ENCODE measurements around the gene CAMTA1. TPM values are rescaled to one million over a fixed set of nuclear protein-coding genes. Genes with fewer than 3 reads are reported as not detected.

CAMTA1 gene
- total and polyA plus RNA-seq, 8 donors = 42.8 to 213 (median 118) TPM

DNA sequence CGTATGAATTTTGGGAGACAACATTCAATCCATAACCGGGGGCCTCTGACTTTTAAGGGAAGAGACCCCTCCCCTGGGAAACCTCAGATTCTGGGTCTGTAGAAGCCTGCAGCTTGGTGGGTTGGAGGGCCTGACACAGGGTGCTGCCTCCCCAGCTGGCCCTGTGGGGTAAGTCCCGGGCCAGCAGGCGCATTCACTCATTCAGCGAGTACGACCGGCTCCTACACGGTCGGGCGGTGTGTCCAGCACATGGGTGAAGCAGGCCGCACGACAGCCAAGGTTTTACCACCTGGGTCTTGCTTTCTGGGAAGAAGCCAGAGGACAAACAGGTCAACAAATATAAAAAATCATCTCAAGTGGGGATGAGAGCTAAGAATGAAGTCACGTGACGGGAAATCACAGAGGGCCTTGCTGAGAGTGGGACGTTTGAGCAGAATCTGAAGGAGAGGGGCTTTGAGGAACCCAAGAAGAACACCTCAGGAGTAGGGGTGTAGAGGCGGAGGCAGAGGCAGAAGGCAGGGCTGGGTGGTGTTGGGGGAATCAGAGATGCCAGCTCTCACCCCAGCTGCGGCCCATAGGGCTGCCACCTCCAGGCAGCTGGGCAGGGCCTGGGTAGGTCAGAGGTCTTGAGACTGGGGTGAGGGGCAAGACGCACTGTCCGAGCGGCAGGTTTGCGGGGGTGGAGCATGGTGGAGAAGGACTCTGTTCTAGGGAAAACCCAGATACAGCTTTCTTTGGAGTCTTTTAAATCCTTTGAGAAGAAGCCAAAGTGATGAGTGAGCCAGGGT lies 652.5 kb downstream of the CAMTA1 start:
- H3K27ac ChIP-seq = no peak overlapping the region
- H3K4me1 ChIP-seq = no peaks in the 10 kb centered on the region
- WGBS, 5 donors = 90 to 93% (median 93%) methylated on average over 21 of the region's 21 CpGs
- no peaks in the 10 kb centered on the region for H3K36me3 ChIP-seq
- no peak for TF ChIP-seq POLR2A (IDR thresholded peaks at IDR 0.05)
- no peak for TF ChIP-seq EP300 (IDR thresholded peaks at IDR 0.05)
- TF ChIP-seq POLR2AphosphoS5 (IDR thresholded peaks at IDR 0.05) = no peak
- TF ChIP-seq, protein P1, sequence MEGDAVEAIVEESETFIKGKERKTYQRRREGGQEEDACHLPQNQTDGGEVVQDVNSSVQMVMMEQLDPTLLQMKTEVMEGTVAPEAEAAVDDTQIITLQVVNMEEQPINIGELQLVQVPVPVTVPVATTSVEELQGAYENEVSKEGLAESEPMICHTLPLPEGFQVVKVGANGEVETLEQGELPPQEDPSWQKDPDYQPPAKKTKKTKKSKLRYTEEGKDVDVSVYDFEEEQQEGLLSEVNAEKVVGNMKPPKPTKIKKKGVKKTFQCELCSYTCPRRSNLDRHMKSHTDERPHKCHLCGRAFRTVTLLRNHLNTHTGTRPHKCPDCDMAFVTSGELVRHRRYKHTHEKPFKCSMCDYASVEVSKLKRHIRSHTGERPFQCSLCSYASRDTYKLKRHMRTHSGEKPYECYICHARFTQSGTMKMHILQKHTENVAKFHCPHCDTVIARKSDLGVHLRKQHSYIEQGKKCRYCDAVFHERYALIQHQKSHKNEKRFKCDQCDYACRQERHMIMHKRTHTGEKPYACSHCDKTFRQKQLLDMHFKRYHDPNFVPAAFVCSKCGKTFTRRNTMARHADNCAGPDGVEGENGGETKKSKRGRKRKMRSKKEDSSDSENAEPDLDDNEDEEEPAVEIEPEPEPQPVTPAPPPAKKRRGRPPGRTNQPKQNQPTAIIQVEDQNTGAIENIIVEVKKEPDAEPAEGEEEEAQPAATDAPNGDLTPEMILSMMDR (IDR thresholded peaks at IDR 0.05) = no peak
- DNase-seq = no peak
- no peaks in the 10 kb centered on the region for H3K27me3 ChIP-seq
- intact Hi-C loops (cut with DNase I; ENCODE audit: low total_unique reads) = no loop called here
- H3K4me3 ChIP-seq = no peak overlapping the region
- peaks cover 0 to 10% (median 2%) of the 10 kb centered on the region in 4 donors for H3K9me3 ChIP-seq

DNA sequence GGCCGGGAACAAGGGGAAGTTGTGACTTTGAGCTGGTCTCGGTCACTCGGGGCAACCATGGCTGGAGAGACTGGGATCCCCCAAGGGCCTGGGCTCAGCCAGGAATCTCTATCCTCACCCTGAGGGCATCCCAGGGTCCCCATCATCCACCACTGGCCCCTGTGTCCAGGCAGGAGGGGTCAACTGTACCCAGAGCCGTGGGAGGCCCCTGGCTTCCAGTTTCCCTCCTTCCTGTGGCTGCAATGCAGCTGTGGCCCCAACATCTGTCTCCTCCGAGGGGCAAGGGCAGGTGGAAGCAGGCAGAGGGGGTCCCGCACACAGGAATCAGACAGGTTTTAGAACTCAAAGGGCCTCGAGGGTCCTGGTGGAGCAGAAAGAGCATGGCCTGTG lies 653.1 kb downstream of the CAMTA1 start:
- intact Hi-C loops (cut with DNase I; ENCODE audit: low total_unique reads) = no loop called here
- Histone ChIP-seq H3K4me1 (no peaks in the 10 kb centered on the region), H3K4me3 (no peak overlapping the region), H3K36me3 (no peaks in the 10 kb centered on the region), H3K27me3 (no peaks in the 10 kb centered on the region), H3K27ac (no peak overlapping the region), H3K9me3 (peaks cover 0 to 10% (median 2%) of the 10 kb centered on the region in 4 donors)
- no peak for DNase-seq
- TF ChIP-seq POLR2AphosphoS5 (IDR thresholded peaks at IDR 0.05) = no peak
- no peak for TF ChIP-seq POLR2A (IDR thresholded peaks at IDR 0.05)
- no peak for TF ChIP-seq EP300 (IDR thresholded peaks at IDR 0.05)
- TF ChIP-seq, protein P1 (IDR thresholded peaks at IDR 0.05) = no peak
- WGBS, 5 donors = 78 to 90% (median 86%) methylated on average over 3 to 7 of the region's 7 CpGs

DNA sequence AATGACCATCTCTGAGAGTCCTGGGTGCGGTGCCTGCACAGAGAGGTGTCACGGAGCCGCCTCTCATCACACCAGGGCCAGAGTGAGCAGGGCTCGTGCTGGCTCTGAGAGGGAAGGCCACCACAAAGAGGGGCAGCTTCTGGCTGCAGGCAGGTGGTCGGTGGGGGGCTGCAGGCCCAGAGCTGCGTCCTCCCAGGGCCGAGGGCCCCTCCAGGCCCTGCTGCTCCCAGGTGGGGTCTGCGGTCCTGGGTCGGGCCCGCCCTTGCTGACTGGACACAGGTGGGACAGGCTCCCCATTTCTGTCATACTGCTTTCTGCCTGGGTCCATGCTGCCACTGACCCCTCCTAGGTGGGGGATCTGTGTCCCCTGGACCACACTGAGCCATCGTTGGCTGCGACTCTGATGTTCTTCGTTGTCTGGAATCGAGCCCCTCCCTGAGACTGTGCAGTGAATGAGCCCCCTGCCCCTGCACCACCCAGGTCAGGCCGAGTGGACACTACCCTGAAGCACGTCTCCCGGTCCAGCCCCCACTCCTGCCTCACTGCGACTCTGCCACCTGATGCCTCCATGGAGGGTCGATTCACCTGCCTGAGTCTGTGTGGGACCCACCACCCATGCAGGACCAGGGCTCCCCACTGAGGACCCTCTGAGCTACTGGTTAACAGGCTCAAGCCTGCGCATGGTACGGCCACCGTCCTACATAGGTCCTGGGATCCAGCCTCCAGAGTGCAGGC lies 653.8 kb downstream of the CAMTA1 start:
- H3K4me3 ChIP-seq = no peak overlapping the region
- WGBS, 5 donors = 89 to 96% (median 90%) methylated on average over 17 to 22 of the region's 22 CpGs
- DNase-seq = no peak
- peaks cover 0 to 9% (median 2%) of the 10 kb centered on the region in 4 donors for H3K9me3 ChIP-seq
- H3K27me3 ChIP-seq = no peaks in the 10 kb centered on the region
- intact Hi-C loops (cut with DNase I; ENCODE audit: low total_unique reads) = no loop called here
- no peak overlapping the region for H3K27ac ChIP-seq
- H3K36me3 ChIP-seq = no peaks in the 10 kb centered on the region
- TF ChIP-seq, protein P1 (IDR thresholded peaks at IDR 0.05) = no peak
- TF ChIP-seq POLR2AphosphoS5 (IDR thresholded peaks at IDR 0.05) = no peak
- TF ChIP-seq POLR2A (IDR thresholded peaks at IDR 0.05) = no peak
- TF ChIP-seq EP300 (IDR thresholded peaks at IDR 0.05) = no peak
- no peaks in the 10 kb centered on the region for H3K4me1 ChIP-seq

DNA sequence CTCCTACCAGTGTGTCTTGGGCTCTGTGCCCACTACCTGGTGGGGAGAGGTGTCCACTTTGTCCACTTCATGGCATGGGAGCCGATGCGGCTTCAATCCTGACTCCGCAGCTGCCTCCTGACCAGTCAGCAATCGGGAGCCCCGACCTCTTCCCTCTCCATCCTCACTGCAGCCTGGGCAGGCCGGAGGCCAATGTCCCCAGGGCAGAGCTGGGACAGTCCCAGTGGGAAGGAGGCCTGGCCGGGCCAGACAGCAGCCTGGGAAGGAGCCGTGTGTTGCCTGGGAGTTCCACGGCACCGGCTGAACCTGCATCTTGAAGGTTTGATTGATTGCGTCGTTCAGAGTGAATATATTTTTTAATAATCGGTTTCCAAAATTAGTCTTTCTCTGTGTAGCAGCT lies 654.9 kb downstream of the CAMTA1 start:
- H3K9me3 ChIP-seq = no peaks in the 10 kb centered on the region
- no peaks in the 10 kb centered on the region for H3K4me1 ChIP-seq
- 39 to 81% (median 52%) methylated on average over 11 to 13 of the region's 13 CpGs for WGBS, 5 donors
- intact Hi-C loops (cut with DNase I; ENCODE audit: low total_unique reads) = no loop called here
- no peak overlapping the region for H3K4me3 ChIP-seq
- no peaks in the 10 kb centered on the region for H3K36me3 ChIP-seq
- H3K27ac ChIP-seq = no peak overlapping the region
- no peaks in the 10 kb centered on the region for H3K27me3 ChIP-seq
- no peak for DNase-seq
- TF ChIP-seq POLR2A (IDR thresholded peaks at IDR 0.05) (no peak), EP300 (IDR thresholded peaks at IDR 0.05) (no peak), POLR2AphosphoS5 (IDR thresholded peaks at IDR 0.05) (no peak)
- TF ChIP-seq, protein P1 (IDR thresholded peaks at IDR 0.05) = no peak

Data from stomach (tissue), 9 donors.